Activated naive CD8-positive, alpha-beta T cell (primary cell): ENCODE measurements around the gene SLC25A19.

Experiments used
- H3K27ac Mint-ChIP-seq: one replicate; pipeline ENCODE4 v1.8.0; 2021; ENCODE audit warnings: mixed read lengths
- H3K27me3 Mint-ChIP-seq: one replicate; pipeline ENCODE4 v1.8.0; 2021; ENCODE audit warnings: mixed read lengths
- H3K36me3 Mint-ChIP-seq: one replicate; pipeline ENCODE4 v1.8.0; 2021; ENCODE audit warnings: mixed read lengths
- H3K4me1 Mint-ChIP-seq: one replicate; pipeline ENCODE4 v1.8.0; 2021; ENCODE audit warnings: low read depth, mixed read lengths
- H3K4me3 Mint-ChIP-seq: one replicate; pipeline ENCODE4 v1.8.0; 2021; ENCODE audit warnings: mild to moderate bottlenecking, mixed read lengths
- H3K9me3 Mint-ChIP-seq: one replicate; pipeline ENCODE4 v1.8.0; 2021; ENCODE audit warnings: low read depth, mixed read lengths

Gene SLC25A19

DNA sequence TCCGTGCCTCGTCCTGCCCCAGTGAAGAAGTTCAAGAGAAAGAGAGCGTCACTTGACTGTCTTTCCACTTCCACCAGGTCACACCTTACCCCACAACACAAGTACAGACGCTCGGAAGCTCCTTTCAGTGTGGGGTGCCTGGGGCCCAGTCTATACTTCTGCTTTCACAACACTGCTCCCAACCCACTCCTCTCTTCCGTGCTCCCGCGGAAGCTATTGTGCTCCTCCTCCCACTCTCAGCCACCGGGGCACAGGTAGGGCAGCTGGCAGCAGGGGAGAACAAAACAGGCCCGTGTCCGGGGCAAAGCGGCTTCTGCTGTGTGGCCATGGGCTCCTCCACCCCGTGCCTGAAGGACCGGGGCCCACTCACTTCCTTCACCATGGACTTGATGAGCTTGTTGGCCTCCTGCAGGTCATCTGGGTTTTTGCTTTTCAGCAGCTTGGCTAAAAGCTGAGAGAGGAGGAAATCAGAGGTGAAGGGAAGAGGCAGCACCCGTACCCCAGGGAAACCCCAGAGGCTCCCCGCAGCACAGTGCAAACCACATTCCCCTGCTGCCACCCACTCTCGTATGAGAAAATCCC, 46.7 kb downstream of the SLC25A19 start:
- no peaks in the 10 kb centered on the region for H3K9me3 Mint-ChIP-seq
- peaks cover 4% of the 10 kb centered on the region for H3K36me3 Mint-ChIP-seq
- no peaks in the 10 kb centered on the region for H3K27me3 Mint-ChIP-seq
- peaks cover 45% of the 10 kb centered on the region for H3K4me1 Mint-ChIP-seq
- H3K27ac Mint-ChIP-seq = peak overlapping the region; percentile 84
- H3K4me3 Mint-ChIP-seq = peak overlapping the region; percentile 7

DNA sequence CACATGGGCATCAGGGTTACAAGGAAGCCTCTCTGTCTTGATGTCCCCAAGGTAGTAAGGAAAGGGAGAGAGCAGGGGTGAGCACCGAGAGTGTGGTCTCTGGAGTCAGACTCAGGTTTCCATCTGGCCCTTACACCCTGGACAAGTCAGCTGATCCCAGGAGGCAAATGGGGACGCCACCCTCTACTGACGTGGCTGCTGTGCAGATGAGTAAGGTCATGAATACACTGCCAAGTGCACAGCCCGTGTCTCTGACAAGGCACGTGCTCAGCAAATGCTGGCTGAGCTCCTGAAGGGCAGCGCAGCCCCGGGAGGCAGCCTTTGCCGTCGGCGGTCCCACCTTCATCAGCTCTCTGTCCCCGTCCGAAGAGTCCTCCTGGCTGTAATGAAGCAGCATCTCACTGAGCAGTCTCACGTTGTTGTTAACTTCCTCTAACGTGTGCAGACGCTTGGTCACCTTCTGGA, 47.2 kb downstream of the SLC25A19 start:
- peaks cover 4% of the 10 kb centered on the region for H3K36me3 Mint-ChIP-seq

GRCh38 chr17:75241502-75241901, 47.7 kb downstream of the SLC25A19 start:
- no peaks in the 10 kb centered on the region for H3K9me3 Mint-ChIP-seq
- H3K27me3 Mint-ChIP-seq = no peaks in the 10 kb centered on the region
- H3K4me1 Mint-ChIP-seq = peaks cover 39% of the 10 kb centered on the region
- H3K4me3 Mint-ChIP-seq = no peak overlapping the region
- H3K27ac Mint-ChIP-seq = no peak overlapping the region
- peaks cover 4% of the 10 kb centered on the region for H3K36me3 Mint-ChIP-seq

More for the DNA sequence above, 47.2 kb downstream of the SLC25A19 start:
- Mint-ChIP-seq H3K27ac (peak overlapping the region; percentile 84), H3K4me1 (peaks cover 43% of the 10 kb centered on the region), H3K27me3 (no peaks in the 10 kb centered on the region), H3K9me3 (no peaks in the 10 kb centered on the region), H3K4me3 (peak overlapping the region; percentile 7)

DNA sequence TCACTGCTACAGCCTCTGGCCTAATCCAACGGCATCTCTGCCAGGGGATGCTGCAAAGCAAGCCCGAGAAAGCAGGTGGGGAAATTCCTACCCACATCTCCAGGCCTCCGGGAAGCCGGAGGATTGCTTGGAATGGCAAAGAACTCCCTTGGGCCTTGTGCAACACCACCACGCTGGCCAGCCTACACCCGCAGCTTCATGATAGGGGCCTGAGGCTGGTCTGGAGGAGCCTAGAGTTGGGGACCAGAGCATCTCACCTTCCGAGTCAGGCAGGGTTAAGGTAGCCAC, 48.1 kb downstream of the SLC25A19 start:
- Mint-ChIP-seq H3K9me3 (no peaks in the 10 kb centered on the region), H3K27ac (no peak overlapping the region), H3K36me3 (peaks cover 4% of the 10 kb centered on the region), H3K4me3 (no peak overlapping the region), H3K27me3 (no peaks in the 10 kb centered on the region), H3K4me1 (peaks cover 39% of the 10 kb centered on the region)

GRCh38 chr17:75240394-75241142, 48.7 kb downstream of the SLC25A19 start:
- Mint-ChIP-seq H3K4me3 (no peak overlapping the region), H3K36me3 (peaks cover 4% of the 10 kb centered on the region), H3K27me3 (no peaks in the 10 kb centered on the region), H3K4me1 (peaks cover 39% of the 10 kb centered on the region), H3K27ac (peak overlapping the region; percentile 72), H3K9me3 (no peaks in the 10 kb centered on the region)

GRCh38 chr17:75239778-75240393, 49.3 kb downstream of the SLC25A19 start:
- H3K4me1 Mint-ChIP-seq = peaks cover 39% of the 10 kb centered on the region
- peaks cover 4% of the 10 kb centered on the region for H3K36me3 Mint-ChIP-seq
- H3K9me3 Mint-ChIP-seq = no peaks in the 10 kb centered on the region

DNA sequence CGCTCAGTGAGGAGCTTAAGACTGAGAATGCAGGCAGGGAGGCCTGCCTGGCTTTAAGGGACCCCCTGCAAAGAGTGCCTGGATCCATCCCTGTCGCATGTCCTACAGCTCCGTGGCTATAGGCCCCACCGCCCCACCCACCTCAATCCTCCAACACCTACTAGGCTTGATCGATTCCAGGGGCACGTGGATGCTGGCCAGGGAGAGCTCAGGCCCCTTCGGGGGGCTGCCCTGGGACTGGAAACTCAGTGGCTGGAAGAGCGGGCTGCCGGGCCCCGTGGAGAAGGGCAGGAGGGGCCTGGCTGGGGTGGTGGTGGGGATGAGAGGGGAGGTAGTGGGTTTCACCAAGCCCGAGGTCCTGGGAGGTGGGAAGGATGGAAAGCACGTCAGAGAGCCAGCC, 50.0 kb downstream of the SLC25A19 start:
- H3K9me3 Mint-ChIP-seq = no peaks in the 10 kb centered on the region
- no peak overlapping the region for H3K27ac Mint-ChIP-seq
- H3K36me3 Mint-ChIP-seq = peaks cover 5% of the 10 kb centered on the region
- H3K4me3 Mint-ChIP-seq = no peak overlapping the region
- no peaks in the 10 kb centered on the region for H3K27me3 Mint-ChIP-seq
- H3K4me1 Mint-ChIP-seq = peaks cover 34% of the 10 kb centered on the region

More at GRCh38 chr17:75239778-75240393, 49.3 kb downstream of the SLC25A19 start:
- Mint-ChIP-seq H3K27ac (peak overlapping the region; percentile 46), H3K27me3 (no peaks in the 10 kb centered on the region), H3K4me3 (no peak overlapping the region)

GRCh38 chr17:75238684-75239191, 50.5 kb downstream of the SLC25A19 start:
- peak overlapping the region; percentile 51 for H3K4me3 Mint-ChIP-seq
- peaks cover 3% of the 10 kb centered on the region for H3K36me3 Mint-ChIP-seq
- no peaks in the 10 kb centered on the region for H3K27me3 Mint-ChIP-seq
- H3K9me3 Mint-ChIP-seq = no peaks in the 10 kb centered on the region
- H3K4me1 Mint-ChIP-seq = peaks cover 30% of the 10 kb centered on the region
- peak overlapping the region; percentile 92 for H3K27ac Mint-ChIP-seq

DNA sequence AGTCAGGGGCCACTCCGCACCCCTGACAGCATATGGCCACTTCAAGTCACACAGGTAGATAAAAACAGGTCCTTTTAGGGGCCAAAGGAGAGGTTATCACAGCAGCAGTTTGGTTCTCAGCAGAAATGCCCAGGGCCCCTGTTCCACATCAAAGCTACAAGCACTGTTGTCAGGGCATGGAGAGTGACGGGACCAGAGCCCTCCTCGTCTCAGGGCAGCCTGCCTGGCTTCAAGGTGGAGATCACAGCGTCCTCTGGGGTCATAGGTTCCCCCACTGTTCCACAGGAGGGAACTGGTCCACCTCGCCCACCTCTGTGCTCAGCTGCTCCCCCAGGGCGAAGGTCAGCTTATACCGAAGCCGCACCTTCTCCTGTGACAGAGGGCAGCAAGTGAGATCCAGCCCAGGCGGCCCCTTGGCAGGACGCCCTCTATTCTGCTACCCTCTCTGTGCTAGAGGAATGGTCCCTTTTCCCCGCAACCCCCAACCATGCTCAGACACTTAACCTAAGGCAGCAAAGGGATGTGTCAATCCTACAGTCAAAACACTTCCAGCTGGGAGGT, 51.1 kb downstream of the SLC25A19 start:
- H3K4me3 Mint-ChIP-seq = no peak overlapping the region
- no peaks in the 10 kb centered on the region for H3K27me3 Mint-ChIP-seq
- peaks cover 24% of the 10 kb centered on the region for H3K4me1 Mint-ChIP-seq
- peaks cover 3% of the 10 kb centered on the region for H3K36me3 Mint-ChIP-seq
- no peaks in the 10 kb centered on the region for H3K9me3 Mint-ChIP-seq
- no peak overlapping the region for H3K27ac Mint-ChIP-seq

DNA sequence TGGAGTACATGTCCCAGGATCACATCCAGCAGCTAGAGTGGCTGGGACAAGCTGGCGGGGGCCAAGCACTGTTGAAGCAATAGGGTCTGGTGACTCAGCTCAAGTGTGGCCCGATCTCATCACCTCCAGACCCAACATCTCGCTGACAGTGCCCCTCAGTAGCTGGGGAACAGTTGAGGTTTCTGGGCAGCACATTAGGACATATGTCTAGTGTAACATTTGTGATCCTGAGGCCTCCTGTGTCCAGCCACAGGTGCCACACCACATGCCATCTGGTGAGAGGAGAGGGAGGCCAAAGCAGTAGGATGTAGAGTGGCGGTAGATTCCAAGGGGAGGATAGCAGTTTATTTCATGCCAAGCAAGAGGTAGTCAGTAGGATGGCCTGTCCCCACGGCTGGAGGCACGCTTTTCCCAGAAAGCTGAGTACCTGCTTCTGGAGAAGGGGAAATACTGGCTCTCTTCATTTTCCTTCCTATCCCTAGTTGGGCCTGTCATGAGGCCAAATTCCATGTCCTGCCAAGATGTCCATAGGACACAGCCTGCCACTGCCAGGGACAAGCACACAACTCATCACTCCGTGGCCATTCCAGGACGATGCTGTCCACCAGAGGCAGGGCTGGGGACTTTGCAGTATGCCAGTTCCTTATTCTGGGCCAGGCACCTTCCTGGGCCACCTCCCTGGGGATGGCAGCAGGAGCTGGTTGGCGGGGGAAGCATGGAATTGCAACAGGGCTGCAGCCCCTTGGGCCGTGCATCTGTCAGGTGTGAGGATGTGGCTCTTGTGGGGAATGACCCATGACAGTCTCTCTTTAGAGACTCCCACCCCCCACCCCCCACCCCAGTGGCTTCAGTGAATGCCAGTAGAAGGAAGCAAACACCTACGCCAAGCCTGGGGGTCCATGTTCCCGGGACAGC, 51.9 kb downstream of the SLC25A19 start:
- Mint-ChIP-seq H3K4me1 (peaks cover 19% of the 10 kb centered on the region), H3K27me3 (no peaks in the 10 kb centered on the region), H3K4me3 (no peak overlapping the region), H3K36me3 (peaks cover 4% of the 10 kb centered on the region), H3K9me3 (no peaks in the 10 kb centered on the region), H3K27ac (no peak overlapping the region)

DNA sequence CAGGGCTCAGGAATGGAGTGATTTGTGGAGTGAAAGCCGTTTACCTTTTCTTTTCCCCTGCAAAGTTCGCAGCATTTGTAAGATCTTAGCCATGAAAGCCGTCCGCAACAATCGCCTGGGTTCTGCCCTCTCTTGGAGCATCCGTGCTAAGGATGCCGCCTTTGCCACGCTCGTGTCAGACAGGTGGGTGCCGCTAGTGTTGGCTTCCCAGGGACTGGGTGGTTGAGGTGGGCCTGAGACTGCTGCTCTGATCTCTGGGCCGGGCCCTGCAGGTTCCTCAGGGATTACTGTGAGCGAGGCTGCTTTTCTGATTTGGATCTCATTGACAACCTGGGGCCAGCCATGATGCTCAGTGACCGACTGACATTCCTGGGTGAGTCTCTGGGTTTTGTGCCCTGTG, 56.4 kb downstream of the SLC25A19 start:
- H3K9me3 Mint-ChIP-seq = no peaks in the 10 kb centered on the region
- no peak overlapping the region for H3K27ac Mint-ChIP-seq
- H3K36me3 Mint-ChIP-seq = peaks cover 6% of the 10 kb centered on the region
- H3K4me3 Mint-ChIP-seq = no peak overlapping the region
- H3K27me3 Mint-ChIP-seq = no peaks in the 10 kb centered on the region
- no peaks in the 10 kb centered on the region for H3K4me1 Mint-ChIP-seq

DNA sequence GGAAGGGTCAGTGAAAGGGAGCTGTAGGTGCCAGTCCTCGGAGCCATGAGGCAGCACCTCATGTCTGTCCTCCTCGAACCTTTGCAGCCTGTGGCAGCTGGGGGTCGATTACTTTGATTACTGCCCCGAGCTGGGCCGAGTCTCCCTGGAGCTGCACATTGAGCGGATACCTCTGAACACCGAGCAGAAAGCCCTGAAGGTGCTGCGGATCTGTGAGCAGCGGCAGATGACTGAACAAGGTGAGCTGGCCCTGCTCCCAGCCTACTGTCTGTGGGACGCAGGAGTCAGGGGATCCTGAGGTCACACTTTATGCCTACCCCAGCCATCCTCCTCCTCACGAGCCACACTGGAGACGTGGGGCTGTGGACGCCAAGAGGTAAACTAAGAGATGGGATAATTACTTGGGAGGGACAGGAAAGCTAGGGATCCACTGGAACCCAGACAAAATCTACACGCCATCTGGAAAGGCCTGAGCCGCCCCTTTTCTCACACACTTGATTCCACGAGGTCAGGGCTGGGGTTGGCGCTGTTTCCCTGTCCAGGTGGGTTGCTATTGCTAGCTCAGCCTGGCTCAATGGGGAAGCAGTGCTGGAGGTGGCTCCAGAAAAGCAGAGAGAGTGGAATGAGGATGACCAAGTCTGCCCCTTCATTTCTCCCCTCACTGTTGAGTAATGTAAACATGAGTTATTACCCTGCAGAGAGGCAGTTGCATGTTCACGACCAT, 57.3 kb downstream of the SLC25A19 start:
- Mint-ChIP-seq H3K27me3 (no peaks in the 10 kb centered on the region), H3K4me1 (no peaks in the 10 kb centered on the region), H3K36me3 (peaks cover 6% of the 10 kb centered on the region), H3K27ac (peak overlapping the region; percentile 54), H3K9me3 (no peaks in the 10 kb centered on the region), H3K4me3 (no peak overlapping the region)

DNA sequence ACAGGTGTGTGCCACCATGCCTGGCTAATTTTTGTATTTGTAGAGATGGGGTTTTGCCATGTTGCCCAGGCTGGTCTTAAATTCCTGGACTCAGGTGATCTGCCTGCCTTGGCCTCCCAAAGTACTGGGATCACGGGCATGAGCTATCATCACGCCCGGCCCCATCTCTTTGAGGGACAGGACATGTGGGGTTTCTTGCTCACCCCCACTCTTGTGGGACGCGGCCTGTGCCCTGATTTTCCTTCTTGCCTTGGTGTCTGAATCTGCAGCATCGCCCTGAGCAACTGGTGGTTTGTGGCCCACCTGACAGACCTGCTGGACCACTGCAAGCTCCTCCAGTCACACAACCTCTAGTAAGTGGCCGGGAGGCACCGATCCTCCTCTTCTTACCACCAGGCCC, 58.2 kb downstream of the SLC25A19 start:
- Mint-ChIP-seq H3K36me3 (peaks cover 6% of the 10 kb centered on the region), H3K27ac (no peak overlapping the region), H3K9me3 (no peaks in the 10 kb centered on the region), H3K27me3 (no peaks in the 10 kb centered on the region), H3K4me3 (no peak overlapping the region), H3K4me1 (no peaks in the 10 kb centered on the region)

GRCh38 chr17:75228847-75229246, 60.4 kb downstream of the SLC25A19 start:
- Mint-ChIP-seq H3K36me3 (peaks cover 5% of the 10 kb centered on the region), H3K27ac (no peak overlapping the region), H3K4me1 (peaks cover 3% of the 10 kb centered on the region), H3K27me3 (no peaks in the 10 kb centered on the region), H3K4me3 (no peak overlapping the region), H3K9me3 (no peaks in the 10 kb centered on the region)
